Esophagus squamous epithelium (tissue), 4 donors: ENCODE results near the gene TSPAN14.

Experiments used
- CTCF ChIP-seq, 6 experiments: fragments of 450-650 bp in 4 of 6; fragments of 200-600 bp in 2 of 6; sonication (generic) in 2 of 6; IDR thresholded peaks; one replicate each; pipeline ENCODE4 v1.5.1; 2016 to 2019; ENCODE audit warnings: antibody characterized with exemption in 6 of 6, mild to moderate bottlenecking in 4 of 6, moderate library complexity in 4 of 6
- POLR2A ChIP-seq, 4 donors: fragments of 450-650 bp; IDR thresholded peaks; one replicate each; pipeline ENCODE4 v1.6.1; 2017; ENCODE audit warnings: antibody characterized with exemption in 4 of 4, mild to moderate bottlenecking in 4 of 4, moderate library complexity in 3 of 4

- TF ChIP-seq POLR2A (IDR thresholded peaks at IDR 0.05) (no peak), CTCF (IDR thresholded peaks at IDR 0.05) (no peak)
These were observed 43.3 kb downstream of the TSPAN14 start for GRCh38 chr10:80497187-80498077.
